ENCODE results near the gene PER2.

GRCh38 chr2:238265605-238266004 is 22.8 kb downstream of the PER2 start:
- no peak for TF ChIP-seq CTCF (IDR thresholded peaks at IDR 0.05; ENCODE audit: insufficient read depth, low read length)
- no peak for TF ChIP-seq REST (IDR thresholded peaks at IDR 0.05; ENCODE audit: insufficient replicate concordance, low read depth)
- TF ChIP-seq POLR2AphosphoS5 (IDR thresholded peaks at IDR 0.05; ENCODE audit: low read depth), result no peak

All from HL-60 (cell line).